Activated naive CD8-positive, alpha-beta T cell treated with anti-CD3 and anti-CD28 coated beads, Interleukin-2, amount 50 U/mL, for 16 hours (primary cell): ENCODE results near the gene CD27.

ENCODE experiments used
- DNase-seq: peaks from one replicate; pipeline ENCODE4 v3.0.0-alpha.2; 2020; ENCODE audit warnings: low read depth, low spot score

The CD27 gene

DNA sequence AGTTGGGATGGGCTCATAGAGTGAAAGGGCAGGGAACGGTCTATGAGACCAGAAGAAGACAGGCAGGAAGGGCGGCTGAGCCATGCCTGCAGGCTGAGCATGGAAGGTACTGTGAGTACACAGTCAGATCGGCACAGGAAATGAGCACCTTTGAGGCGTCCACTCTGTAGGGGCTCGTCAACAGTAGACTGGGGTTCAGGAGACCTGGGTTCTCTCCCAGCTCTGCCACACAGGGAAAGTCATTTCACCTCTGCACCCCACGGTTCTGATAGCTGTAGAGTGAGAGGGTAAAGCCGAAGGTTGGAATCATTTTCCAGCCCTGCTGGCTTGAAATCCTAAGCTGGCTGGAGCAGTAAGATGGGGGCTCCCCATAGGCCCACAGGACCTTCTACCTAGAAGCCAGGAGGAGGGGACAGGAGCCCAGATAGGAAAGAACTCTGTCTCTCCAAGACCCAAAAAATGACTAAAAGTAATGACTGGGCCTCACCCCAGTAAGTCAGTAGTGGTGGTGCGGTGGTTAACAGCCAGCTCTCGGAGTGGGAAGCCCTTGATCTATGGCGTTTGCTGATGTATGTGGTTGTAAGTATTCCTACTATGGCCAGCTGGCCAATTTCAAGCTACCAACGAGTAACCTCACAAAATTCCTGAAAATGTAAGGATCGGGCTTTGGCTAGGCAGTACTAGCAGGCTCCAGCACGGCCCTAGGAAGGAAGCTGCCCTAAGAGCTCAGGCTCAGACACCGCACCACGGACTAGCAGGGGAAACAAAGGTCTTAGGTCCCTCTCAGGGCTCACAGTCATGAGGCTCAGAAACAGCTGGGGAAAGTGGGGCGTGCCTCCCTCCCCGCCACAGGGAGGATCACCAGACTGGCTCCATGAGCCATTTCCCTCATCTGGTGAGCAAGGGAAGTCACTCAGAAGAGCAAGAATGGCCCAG is 10.3 kb upstream of the CD27 start:
- no peak for DNase-seq

DNA sequence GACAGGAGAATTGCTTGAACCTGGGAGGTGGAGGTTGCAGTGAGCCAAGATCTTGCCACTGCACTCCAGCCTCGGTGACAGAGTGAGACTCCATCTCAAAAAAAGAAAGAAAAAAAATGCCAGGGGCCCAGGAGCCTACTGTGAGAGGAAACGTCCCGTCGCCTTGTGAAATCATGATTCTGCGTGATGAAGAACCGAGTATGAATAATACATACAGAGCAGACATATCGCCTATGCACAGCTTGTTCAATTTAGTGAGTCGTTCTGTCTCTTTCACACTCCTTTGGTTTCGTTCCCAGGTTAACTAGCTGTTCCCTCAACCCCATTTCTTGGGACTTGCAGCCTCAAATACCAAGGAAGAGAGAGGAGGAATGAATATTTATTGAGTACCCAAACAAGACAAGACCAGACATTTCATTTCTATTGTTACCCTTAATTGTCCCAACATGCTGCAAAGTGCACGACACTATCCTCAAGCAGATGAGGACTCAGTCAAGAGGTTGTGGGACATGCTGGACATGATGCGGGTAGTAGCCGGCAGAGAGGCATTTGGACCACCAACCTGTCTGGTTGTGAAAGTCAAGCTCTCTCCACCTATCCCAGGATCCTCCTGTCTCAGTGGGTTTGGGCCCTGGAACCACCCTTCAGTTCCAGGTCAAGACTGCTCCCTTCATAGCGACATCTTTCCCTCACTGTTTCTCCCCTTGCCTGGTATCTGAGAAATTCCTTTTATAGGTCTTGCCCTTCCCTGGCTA is 8.6 kb upstream of the CD27 start:
- DNase-seq = no peak

DNA sequence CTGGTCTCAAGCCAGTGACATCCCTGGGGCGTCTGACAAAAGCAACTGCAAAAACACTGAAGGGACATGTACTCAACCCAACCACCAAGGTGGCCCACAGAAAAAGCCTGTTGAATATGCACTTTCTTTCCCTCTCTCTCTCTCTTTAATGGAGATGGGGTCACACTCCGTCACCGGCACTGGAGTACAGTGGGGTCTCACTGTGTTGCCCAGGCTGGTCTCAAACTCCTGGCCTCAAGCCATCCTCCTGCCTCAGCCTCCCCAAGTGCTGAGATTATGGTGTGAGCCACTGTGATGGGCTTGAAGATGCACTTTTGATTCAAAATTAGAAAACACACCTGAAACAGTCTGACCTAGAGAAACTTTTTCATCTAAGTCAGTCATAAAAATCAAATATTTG is 7.2 kb upstream of the CD27 start:
- no peak for DNase-seq

DNA sequence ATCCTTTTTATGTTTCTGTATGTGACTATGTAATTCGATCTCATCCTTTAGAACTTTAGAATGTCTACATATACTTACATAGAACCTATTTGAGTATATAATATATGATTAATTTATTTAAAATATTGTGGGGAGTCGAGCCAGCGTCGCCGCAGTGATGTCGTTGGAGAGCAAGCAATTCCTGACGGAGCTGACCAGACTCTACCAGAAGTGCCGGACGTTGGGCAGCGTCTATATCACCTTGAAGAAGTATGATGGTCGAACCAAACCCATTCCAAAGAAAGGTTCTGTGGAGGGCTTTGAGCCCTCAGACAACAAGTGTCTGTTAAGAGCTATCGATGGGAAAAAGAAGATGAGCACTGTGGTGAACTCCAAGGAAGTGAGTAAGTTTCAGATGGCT is 6.4 kb upstream of the CD27 start:
- no peak for DNase-seq

- DNase-seq = no peak
Observed at GRCh38 chr12:6440391-6440790, 4.4 kb upstream of the CD27 start.

- DNase-seq = no peak
Observed at GRCh38 chr12:6442836-6443235, 1.9 kb upstream of the CD27 start.

GRCh38 chr12:6443361-6443983 is 1.3 kb upstream of the CD27 start:
- no peak for DNase-seq

GRCh38 chr12:6444031-6444430 is 724 bp upstream of the CD27 start:
- no peak for DNase-seq

- no peak for DNase-seq
Observed at GRCh38 chr12:6450091-6450868, 5.5 kb downstream of the CD27 start.

- DNase-seq = no peak
Observed at GRCh38 chr12:6450869-6451347, 6.2 kb downstream of the CD27 start.

DNA sequence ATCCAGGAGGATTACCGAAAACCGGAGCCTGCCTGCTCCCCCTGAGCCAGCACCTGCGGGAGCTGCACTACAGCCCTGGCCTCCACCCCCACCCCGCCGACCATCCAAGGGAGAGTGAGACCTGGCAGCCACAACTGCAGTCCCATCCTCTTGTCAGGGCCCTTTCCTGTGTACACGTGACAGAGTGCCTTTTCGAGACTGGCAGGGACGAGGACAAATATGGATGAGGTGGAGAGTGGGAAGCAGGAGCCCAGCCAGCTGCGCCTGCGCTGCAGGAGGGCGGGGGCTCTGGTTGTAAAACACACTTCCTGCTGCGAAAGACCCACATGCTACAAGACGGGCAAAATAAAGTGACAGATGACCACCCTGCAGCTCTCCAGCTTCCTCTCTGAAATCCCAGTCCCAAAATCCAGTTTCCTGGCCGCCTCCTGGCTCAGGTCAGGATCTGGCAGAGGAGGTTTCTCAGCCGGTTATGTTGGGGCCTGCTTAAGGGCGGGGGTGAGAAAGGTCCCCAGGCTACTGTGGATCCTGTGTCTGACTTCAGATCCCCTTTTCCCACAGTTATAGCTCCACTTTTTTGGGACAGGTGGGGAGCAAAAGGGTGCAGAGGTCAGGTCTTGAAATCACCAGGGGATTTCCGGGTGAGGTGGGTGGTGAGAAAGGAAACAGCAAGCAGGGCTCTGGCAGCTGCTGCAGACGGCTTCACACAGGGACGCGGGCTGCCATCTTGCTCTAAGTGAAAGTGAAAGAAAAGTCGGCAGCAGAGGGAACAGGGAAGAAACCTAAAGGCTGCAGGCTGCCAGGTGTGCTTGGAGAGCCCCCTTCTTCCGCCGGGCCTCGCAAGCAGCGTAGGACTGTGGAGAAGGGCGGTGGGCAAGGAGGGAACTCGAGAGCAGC is 6.8 kb downstream of the CD27 start, which contains the start of gene TAPBPL:
TSS of gene TAPBPL (plus strand) at position 695 of the 897 bp plus-strand sequence. CDS start 207 bp downstream, outside the sequence.
- DNase-seq = peak; percentile 62

DNA sequence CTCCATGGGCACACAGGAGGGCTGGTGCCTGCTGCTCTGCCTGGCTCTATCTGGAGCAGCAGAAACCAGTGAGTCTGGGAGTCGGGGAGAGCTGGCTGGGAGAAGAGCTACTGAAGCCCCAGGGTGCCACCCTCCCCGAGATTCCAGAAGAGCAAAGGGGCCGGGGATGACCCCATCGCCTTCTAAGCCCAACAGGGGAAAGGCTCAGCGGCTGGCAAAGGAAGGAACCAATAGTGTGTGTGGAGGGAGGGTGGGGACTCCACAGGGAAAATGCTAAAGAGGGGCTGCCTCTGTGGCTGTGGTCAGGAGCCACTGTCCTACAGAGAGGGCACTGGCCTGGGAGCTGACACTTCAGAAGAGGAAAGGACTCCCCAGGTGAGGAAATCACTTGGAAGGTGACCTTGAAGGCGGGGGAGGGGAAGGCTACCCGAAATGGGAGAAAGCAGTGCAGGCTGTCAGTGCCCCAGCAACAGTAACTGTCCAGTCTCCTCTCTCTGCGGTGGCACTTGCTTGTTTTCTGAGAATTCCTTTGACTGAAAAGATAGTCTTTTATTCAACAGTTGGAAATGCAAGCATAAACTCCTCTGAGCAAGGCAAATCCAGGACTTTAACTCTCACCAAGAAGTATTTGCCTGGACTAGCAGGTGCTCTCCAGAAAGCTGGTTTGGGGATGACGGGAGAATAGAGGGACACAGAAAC is 7.6 kb downstream of the CD27 start:
- no peak for DNase-seq

DNA sequence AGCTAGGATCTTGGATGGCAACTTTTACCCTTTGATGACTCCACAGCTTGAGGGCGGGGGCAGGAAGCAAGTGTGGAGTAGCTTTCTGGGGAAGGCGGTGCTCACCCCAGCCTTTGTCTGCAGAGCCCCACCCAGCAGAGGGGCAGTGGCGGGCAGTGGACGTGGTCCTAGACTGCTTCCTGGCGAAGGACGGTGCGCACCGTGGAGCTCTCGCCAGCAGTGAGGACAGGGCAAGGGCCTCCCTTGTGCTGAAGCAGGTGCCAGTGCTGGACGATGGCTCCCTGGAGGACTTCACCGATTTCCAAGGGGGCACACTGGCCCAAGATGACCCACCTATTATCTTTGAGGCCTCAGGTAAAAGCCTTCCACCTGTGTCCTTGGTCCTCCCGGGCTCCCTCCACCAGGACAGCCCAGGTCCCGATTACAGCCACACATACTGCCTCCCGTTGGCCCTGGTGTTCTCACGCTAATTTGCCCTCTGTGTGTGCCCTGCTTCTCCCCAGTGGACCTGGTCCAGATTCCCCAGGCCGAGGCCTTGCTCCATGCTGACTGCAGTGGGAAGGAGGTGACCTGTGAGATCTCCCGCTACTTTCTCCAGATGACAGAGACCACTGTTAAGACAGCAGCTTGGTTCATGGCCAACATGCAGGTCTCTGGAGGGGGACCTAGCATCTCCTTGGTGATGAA is 8.3 kb downstream of the CD27 start:
- DNase-seq = no peak

DNA sequence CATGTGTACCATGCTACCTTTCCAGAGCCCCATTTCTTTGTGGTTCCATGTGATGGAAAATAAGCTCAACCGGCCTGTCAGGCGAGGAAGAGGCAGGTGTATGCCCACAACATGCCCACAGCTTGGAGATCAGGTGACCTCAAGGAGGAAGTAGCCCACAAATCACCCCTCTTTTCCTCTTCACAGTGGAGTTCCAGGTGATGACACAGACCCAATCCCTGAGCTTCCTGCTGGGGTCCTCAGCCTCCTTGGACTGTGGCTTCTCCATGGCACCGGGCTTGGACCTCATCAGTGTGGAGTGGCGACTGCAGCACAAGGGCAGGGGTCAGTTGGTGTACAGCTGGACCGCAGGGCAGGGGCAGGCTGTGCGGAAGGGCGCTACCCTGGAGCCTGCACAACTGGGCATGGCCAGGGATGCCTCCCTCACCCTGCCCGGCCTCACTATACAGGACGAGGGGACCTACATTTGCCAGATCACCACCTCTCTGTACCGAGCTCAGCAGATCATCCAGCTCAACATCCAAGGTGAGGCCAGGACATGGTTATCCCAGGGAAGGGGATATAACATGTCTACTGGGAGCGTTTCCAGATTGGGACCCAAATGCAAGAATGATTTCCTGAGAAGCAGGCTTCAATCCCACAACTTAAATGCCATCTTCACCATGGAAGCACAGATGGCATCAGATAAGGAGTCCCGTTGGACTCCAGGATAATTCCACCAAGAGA is 12.6 kb downstream of the CD27 start:
- no peak for DNase-seq

DNA sequence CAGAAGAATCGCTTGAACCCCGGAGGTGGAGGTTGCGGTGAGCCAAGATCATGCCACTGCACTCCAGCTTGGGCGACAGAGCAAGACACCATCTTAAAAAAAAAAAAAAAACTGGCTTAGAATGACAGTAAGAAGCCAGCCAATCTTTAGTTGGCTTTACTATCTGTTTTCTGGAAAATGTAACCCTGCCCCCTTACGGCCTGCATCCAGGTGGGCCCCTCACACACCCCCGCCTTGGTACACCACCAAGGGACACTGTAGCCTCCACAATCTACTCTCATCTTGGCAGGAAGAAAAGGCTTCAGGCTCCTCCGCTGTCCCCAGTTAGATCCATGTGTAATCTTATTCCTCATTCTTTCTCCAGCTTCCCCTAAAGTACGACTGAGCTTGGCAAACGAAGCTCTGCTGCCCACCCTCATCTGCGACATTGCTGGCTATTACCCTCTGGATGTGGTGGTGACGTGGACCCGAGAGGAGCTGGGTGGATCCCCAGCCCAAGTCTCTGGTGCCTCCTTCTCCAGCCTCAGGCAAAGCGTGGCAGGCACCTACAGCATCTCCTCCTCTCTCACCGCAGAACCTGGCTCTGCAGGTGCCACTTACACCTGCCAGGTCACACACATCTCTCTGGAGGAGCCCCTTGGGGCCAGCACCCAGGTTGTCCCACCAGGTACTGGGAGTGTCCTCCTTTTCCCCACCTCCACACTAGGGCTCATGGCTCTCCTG is 13.7 kb downstream of the CD27 start:
- no peak for DNase-seq

GRCh38 chr12:6459004-6459337 is 14.2 kb downstream of the CD27 start:
- DNase-seq = no peak

DNA sequence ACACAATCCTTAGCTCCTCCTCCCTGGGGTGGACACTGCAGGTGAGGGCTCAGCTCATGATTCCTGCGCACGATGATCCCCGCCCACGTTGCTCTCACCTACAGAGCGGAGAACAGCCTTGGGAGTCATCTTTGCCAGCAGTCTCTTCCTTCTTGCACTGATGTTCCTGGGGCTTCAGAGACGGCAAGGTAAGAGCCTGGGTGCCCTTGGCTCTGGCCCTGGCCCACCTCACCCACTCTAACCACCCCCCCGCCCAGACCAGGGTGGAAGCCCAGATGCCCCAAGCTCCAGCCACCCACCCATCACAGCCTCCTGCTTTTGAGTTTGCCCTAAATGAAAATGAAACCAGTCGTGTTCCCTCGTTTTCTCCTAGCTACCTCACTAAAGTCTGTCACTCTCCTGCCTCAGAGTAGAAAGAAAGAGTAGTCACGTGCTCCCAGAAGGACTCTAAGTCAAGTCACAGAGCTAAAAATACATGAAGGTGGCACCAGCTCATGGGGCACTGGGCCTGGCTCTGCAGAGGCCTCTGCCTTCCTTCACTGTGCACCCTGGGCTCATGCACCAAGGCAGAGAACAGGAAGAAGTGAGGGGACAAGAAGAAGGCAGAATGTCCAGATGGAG is 16.1 kb downstream of the CD27 start:
- no peak for DNase-seq
